GM18505 (cell line): ENCODE measurements around the gene TPBGL.

Experiments
- ATAC-seq: cut with Tn5 transposase; IDR thresholded peaks from one replicate; pipeline ENCODE4 v1.9.1; 2021; ENCODE audit not compliant: unreplicated experiment
- POLR2A ChIP-seq: IDR thresholded peaks from 4 replicates; pipeline ENCODE4 v1.6.1; 2011; ENCODE audit warnings: borderline replicate concordance; ENCODE audit not compliant: insufficient read depth, insufficient read length; ENCODE audit errors: extremely low read depth

Gene TPBGL

GRCh38 chr11:75245356-75246005, 4.9 kb downstream of the TPBGL start:
- TF ChIP-seq POLR2A = no peak
- no peak for ATAC-seq

GRCh38 chr11:75246006-75246670, 5.6 kb downstream of the TPBGL start:
- no peak for TF ChIP-seq POLR2A
- no peak for ATAC-seq

- TF ChIP-seq POLR2A = no peak
- no peak for ATAC-seq
Observed at GRCh38 chr11:75246671-75247350, 6.2 kb downstream of the TPBGL start.

- ATAC-seq = peak; percentile 17
- no peak for TF ChIP-seq POLR2A
Observed at GRCh38 chr11:75248924-75249256, 8.3 kb downstream of the TPBGL start.

- TF ChIP-seq POLR2A = no peak
- no peak for ATAC-seq
Observed at GRCh38 chr11:75249704-75250103, 9.1 kb downstream of the TPBGL start.

GRCh38 chr11:75254326-75254725, 13.8 kb downstream of the TPBGL start:
- ATAC-seq = no peak
- TF ChIP-seq POLR2A = no peak

- TF ChIP-seq POLR2A = no peak
- no peak for ATAC-seq
Observed at GRCh38 chr11:75260396-75261170, 20.0 kb downstream of the TPBGL start.

- TF ChIP-seq POLR2A = no peak
- ATAC-seq = no peak
Observed at GRCh38 chr11:75261902-75262361, 21.4 kb downstream of the TPBGL start.

- no peak for TF ChIP-seq POLR2A
- no peak for ATAC-seq
Observed at GRCh38 chr11:75262436-75262835, 21.9 kb downstream of the TPBGL start.

- no peak for ATAC-seq
- TF ChIP-seq POLR2A = no peak
Observed at GRCh38 chr11:75262961-75263852, 22.6 kb downstream of the TPBGL start.

GRCh38 chr11:75263944-75264349, 23.4 kb downstream of the TPBGL start:
- ATAC-seq = no peak
- no peak for TF ChIP-seq POLR2A

- ATAC-seq = no peak
- TF ChIP-seq POLR2A = no peak
Observed at GRCh38 chr11:75264356-75264755, 23.8 kb downstream of the TPBGL start.
